MM.1S (cell line): Measurements from ENCODE around the gene HBA1.
"Not testable (repeated sequence)": the region's sequence is repeated elsewhere in the genome, so short reads cannot be mapped to it uniquely, and the experiment has no call there.

Experiments
- DNase-seq: peaks from one replicate; pipeline ENCODE4 v3.0.0-alpha.2; 2015
- H2AFZ ChIP-seq: fragments of 300-600 bp; sonication (generic); 2 replicates; pipeline ENCODE4 v1.6.0; 2016; ENCODE audit warnings: antibody characterized with exemption, low read length
- H3F3A ChIP-seq: fragments of 300-600 bp; sonication (generic); 2 replicates; pipeline ENCODE4 v1.6.1; 2016; ENCODE audit warnings: mild to moderate bottlenecking, antibody characterized with exemption, low read length, moderate library complexity, mixed read lengths; ENCODE audit not compliant: insufficient read depth
- H3K27ac ChIP-seq: fragments of 300-600 bp; sonication (generic); 2 replicates; pipeline ENCODE4 v1.5.1; 2016; ENCODE audit warnings: mild to moderate bottlenecking, low read length
- H3K27me3 ChIP-seq: fragments of 300-600 bp; sonication (generic); replicated peaks from 2 replicates; pipeline ENCODE4 v1.6.0; 2016; ENCODE audit warnings: low read length; ENCODE audit not compliant: insufficient read depth
- H3K36me3 ChIP-seq: fragments of 300-600 bp; sonication (generic); replicated peaks from 2 replicates; pipeline ENCODE4 v1.6.1; 2016; ENCODE audit warnings: mild to moderate bottlenecking, low read length, mixed read lengths; ENCODE audit not compliant: insufficient read depth
- H3K4me1 ChIP-seq: fragments of 300-600 bp; sonication (generic); 2 replicates; pipeline ENCODE4 v1.6.1; 2016; ENCODE audit warnings: low read length, mixed read lengths
- H3K4me2 ChIP-seq: fragments of 300-600 bp; sonication (generic); 2 replicates; pipeline ENCODE4 v1.6.0; 2016; ENCODE audit warnings: low read depth, low read length
- H3K4me3 ChIP-seq: fragments of 300-600 bp; sonication (generic); 2 replicates; pipeline ENCODE4 v1.5.1; 2016; ENCODE audit warnings: low read length, mixed read lengths
- H3K79me2 ChIP-seq: fragments of 300-600 bp; sonication (generic); 2 replicates; pipeline ENCODE4 v1.6.1; 2016; ENCODE audit warnings: mixed run types, low read length, mixed read lengths
- H3K9ac ChIP-seq: fragments of 300-600 bp; sonication (generic); 2 replicates; pipeline ENCODE4 v1.6.1; 2016; ENCODE audit warnings: low read length, mixed read lengths
- H3K9me2 ChIP-seq: fragments of 300-600 bp; sonication (generic); replicated peaks from 2 replicates; pipeline ENCODE4 v1.6.1; 2016; ENCODE audit warnings: mild to moderate bottlenecking, low read length, mixed read lengths; ENCODE audit not compliant: insufficient read depth
- H3K9me3 ChIP-seq: fragments of 300-600 bp; sonication (generic); replicated peaks from 2 replicates; pipeline ENCODE4 v1.6.1; 2016; ENCODE audit warnings: mild to moderate bottlenecking, low read length, mixed read lengths; ENCODE audit not compliant: insufficient read depth
- H4K20me1 ChIP-seq: fragments of 300-600 bp; sonication (generic); 2 replicates; pipeline ENCODE4 v1.6.1; 2016; ENCODE audit warnings: mild to moderate bottlenecking, low read length, moderate library complexity, mixed read lengths; ENCODE audit not compliant: insufficient read depth
- CTCF ChIP-seq: fragments of 300-600 bp; sonication (generic); IDR thresholded peaks from 2 replicates; pipeline ENCODE4 v1.5.1; 2016; ENCODE audit warnings: antibody characterized with exemption, low read length, mixed read lengths
- EZH2 ChIP-seq: fragments of 300-600 bp; sonication (generic); optimal IDR thresholded peaks from 2 replicates; pipeline ENCODE3; 2017; ENCODE audit warnings: low read depth, mild to moderate bottlenecking, antibody characterized with exemption, low read length, mixed read lengths
- EZH2phosphoT487 ChIP-seq: fragments of 300-600 bp; sonication (generic); IDR thresholded peaks from 2 replicates; pipeline ENCODE4 v1.6.1; 2018; ENCODE audit warnings: antibody characterized with exemption, low read length

Gene HBA1

DNA sequence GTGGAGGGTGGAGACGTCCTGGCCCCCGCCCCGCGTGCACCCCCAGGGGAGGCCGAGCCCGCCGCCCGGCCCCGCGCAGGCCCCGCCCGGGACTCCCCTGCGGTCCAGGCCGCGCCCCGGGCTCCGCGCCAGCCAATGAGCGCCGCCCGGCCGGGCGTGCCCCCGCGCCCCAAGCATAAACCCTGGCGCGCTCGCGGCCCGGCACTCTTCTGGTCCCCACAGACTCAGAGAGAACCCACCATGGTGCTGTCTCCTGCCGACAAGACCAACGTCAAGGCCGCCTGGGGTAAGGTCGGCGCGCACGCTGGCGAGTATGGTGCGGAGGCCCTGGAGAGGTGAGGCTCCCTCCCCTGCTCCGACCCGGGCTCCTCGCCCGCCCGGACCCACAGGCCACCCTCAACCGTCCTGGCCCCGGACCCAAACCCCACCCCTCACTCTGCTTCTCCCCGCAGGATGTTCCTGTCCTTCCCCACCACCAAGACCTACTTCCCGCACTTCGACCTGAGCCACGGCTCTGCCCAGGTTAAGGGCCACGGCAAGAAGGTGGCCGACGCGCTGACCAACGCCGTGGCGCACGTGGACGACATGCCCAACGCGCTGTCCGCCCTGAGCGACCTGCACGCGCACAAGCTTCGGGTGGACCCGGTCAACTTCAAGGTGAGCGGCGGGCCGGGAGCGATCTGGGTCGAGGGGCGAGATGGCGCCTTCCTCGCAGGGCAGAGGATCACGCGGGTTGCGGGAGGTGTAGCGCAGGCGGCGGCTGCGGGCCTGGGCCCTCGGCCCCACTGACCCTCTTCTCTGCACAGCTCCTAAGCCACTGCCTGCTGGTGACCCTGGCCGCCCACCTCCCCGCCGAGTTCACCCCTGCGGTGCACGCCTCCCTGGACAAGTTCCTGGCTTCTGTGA lies at the start of gene HBA1:
TSS of gene HBA1 (plus strand) at position 204 of the 906 bp plus-strand sequence. CDS start at position 241, 37 bp downstream.
- H3K36me3 ChIP-seq, DNase-seq, H3K9me3 ChIP-seq, H3K9me2 ChIP-seq, H3K4me1 ChIP-seq, H3K79me2 ChIP-seq, H3K27ac ChIP-seq, H3K4me2 ChIP-seq, H4K20me1 ChIP-seq, H3K9ac ChIP-seq, H3K4me3 ChIP-seq, H2AFZ ChIP-seq, H3F3A ChIP-seq: not testable (repeated sequence)
- peaks cover 29% of the 10 kb centered on the region for H3K27me3 ChIP-seq

DNA sequence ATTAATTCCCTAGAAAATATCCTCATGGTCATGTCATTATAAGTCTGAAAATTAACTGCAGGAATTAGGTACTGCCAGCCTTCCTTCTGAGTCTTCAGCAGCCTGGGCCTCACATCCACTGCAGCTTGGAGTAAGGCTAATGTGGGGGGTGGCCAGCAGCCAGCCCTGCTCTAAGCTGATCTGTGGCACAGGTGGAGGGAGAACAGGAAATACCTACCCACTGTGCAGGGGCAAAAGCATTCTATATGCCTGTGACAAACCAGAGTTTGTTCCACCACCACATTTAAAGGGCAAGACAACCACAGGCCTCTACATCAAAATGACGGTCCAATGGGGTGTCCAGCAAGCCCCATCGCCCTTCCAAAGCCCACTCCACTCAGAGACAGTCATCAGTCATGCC lies 47.4 kb upstream of the HBA1 start:
- Histone ChIP-seq H3K9ac (no peak overlapping the region), H3K4me2 (no peak overlapping the region), H3K9me3 (no peaks in the 10 kb centered on the region), H3K4me3 (no peak overlapping the region), H3K9me2 (no peaks in the 10 kb centered on the region), H3F3A (no peaks in the 10 kb centered on the region), H3K27me3 (no peaks in the 10 kb centered on the region), H3K36me3 (no peaks in the 10 kb centered on the region), H3K79me2 (peaks cover 32% of the 10 kb centered on the region), H2AFZ (no peak overlapping the region), H3K27ac (no peak overlapping the region), H3K4me1 (no peaks in the 10 kb centered on the region), H4K20me1 (no peaks in the 10 kb centered on the region)
- TF ChIP-seq EZH2 (no peak), CTCF (no peak), EZH2phosphoT487 (no peak)
- no peak for DNase-seq

DNA sequence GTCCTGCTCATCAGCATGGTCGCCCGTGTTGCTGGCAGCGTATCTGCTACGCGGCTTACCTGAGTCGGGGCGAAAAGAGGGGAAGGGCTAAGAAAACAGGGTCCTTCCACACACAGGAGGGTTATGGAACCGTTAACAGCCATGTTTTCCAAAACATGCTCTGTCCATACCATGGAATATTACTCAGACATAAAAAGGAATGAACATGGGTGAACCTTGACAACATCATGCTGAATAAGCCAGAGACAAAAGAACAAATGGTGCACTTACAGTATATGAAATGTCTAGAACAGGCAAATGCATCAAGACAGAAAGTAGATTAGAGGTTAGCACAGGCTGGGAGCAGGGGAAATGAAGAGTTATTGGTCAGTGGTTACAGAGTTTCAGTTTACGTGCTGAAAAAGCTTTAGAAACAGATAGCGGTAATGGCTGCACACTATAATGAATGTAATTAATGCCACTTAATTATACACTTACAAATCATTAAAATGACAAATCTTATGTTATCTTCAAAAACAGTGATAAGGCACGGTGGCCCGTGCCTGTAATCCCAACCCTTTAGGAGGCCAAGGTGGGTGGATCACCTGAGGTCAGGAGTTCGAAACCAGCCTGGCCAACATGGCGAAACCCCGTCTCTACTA lies 45.8 kb upstream of the HBA1 start:
- H3K9ac ChIP-seq, result no peak overlapping the region
- no peak overlapping the region for H3K4me2 ChIP-seq
- no peaks in the 10 kb centered on the region for H3K9me3 ChIP-seq
- TF ChIP-seq CTCF, result no peak
- TF ChIP-seq EZH2, result no peak
- TF ChIP-seq EZH2phosphoT487, result no peak
- no peaks in the 10 kb centered on the region for H3F3A ChIP-seq
- no peaks in the 10 kb centered on the region for H3K27me3 ChIP-seq
- H3K79me2 ChIP-seq, result peaks cover 45% of the 10 kb centered on the region
- H4K20me1 ChIP-seq, result no peaks in the 10 kb centered on the region
- DNase-seq, result no peak
- H2AFZ ChIP-seq, result no peak overlapping the region
- no peaks in the 10 kb centered on the region for H3K4me1 ChIP-seq
- no peaks in the 10 kb centered on the region for H3K36me3 ChIP-seq
- no peak overlapping the region for H3K4me3 ChIP-seq
- no peak overlapping the region for H3K27ac ChIP-seq
- H3K9me2 ChIP-seq, result no peaks in the 10 kb centered on the region

GRCh38 chr16:132120-132519 lies 44.4 kb upstream of the HBA1 start:
- no peak overlapping the region for H3K4me3 ChIP-seq
- H3K4me2 ChIP-seq, result no peak overlapping the region
- H3K9ac ChIP-seq, result no peak overlapping the region
- no peak overlapping the region for H3K27ac ChIP-seq
- no peak for TF ChIP-seq CTCF
- TF ChIP-seq EZH2, result no peak
- no peak for TF ChIP-seq EZH2phosphoT487
- H3K4me1 ChIP-seq, result no peaks in the 10 kb centered on the region
- no peak for DNase-seq
- no peaks in the 10 kb centered on the region for H4K20me1 ChIP-seq
- H3K9me3 ChIP-seq, result no peaks in the 10 kb centered on the region
- H3K36me3 ChIP-seq, result no peaks in the 10 kb centered on the region
- no peak overlapping the region for H2AFZ ChIP-seq
- no peaks in the 10 kb centered on the region for H3K9me2 ChIP-seq
- H3K79me2 ChIP-seq, result peaks cover 57% of the 10 kb centered on the region
- H3F3A ChIP-seq, result no peaks in the 10 kb centered on the region; the same call in 1 of the 2 replicates
- H3K27me3 ChIP-seq, result no peaks in the 10 kb centered on the region
